Measurements from ENCODE around the gene DISC1. TPM values are rescaled to one million over a fixed set of nuclear protein-coding genes. Genes with fewer than 3 reads are reported as not detected.
A peak's percentile ranks its signal among the peaks of the same experiment; 100 is the strongest.

Gene DISC1
- polyA plus RNA-seq, 1 experiment, result 2.3 TPM

- POLR2A ChIA-PET, result no interaction called here
- Histone ChIP-seq H3K27me3 (ENCODE audit: control insufficient read depth, insufficient read depth, low read length) (no peaks in the 10 kb centered on the region), H3K4me3 (ENCODE audit: low read depth, low read length) (no peak overlapping the region), H3K36me3 (ENCODE audit: control insufficient read depth, insufficient read depth, low read length) (no peaks in the 10 kb centered on the region)
- CTCF ChIA-PET, result no interaction called here
- TF ChIP-seq CTCF (IDR thresholded peaks at IDR 0.05; ENCODE audit: insufficient read depth, low read depth, low read length), result no peak
- peak; percentile 35 for DNase-seq (ENCODE audit: low read depth)
These were observed 324.8 kb downstream of the DISC1 start for GRCh38 chr1:231951374-231951773.

DNA sequence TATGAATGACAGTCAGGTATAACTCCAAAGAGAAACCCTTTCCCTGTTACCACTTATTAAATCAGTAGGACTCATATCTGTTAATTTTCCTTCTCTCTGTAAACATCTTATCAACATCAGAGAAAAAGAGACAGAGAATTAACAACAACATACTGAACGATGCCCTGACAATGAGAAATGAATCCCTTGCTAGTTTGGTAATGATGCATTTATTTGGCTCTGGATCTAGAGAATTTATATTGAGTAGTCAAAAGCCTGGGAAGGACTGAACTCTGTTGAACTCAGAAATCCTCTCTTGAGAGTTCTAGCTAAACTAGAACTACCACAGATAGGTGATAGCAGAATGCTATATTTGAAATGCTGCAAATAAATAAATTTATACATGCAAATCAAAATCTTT, 325.6 kb downstream of the DISC1 start:
- CTCF ChIA-PET, result no interaction called here
- DNase-seq (ENCODE audit: low read depth), result no peak
- TF ChIP-seq CTCF (IDR thresholded peaks at IDR 0.05; ENCODE audit: insufficient read depth, low read depth, low read length), result no peak
- POLR2A ChIA-PET, result no interaction called here
- no peaks in the 10 kb centered on the region for H3K27me3 ChIP-seq (ENCODE audit: control insufficient read depth, insufficient read depth, low read length)
- no peak overlapping the region for H3K4me3 ChIP-seq (ENCODE audit: low read depth, low read length)
- no peaks in the 10 kb centered on the region for H3K36me3 ChIP-seq (ENCODE audit: control insufficient read depth, insufficient read depth, low read length)

DNA sequence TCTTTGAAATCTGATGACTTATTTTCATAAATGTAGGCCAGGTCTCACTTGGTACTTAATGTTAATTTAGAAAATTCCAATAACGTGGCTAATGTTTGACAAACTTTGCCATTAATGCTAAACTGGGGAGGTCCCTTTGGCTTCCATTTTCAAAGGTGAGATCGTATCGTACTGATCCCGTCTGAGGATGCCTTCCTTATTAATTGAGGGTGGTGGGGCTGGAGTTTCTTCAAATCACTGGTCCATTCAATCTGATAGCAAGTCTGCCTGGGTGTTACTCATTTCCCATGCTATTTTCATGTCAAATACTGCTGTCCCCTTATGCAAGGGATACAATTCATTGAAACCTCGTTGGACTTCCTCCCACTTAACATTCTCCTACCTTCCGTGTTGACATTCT, 327.1 kb downstream of the DISC1 start:
- ChIA-PET CTCF (no interaction called here), POLR2A (no interaction called here)
- H3K27me3 ChIP-seq (ENCODE audit: control insufficient read depth, insufficient read depth, low read length), result no peaks in the 10 kb centered on the region
- TF ChIP-seq CTCF (IDR thresholded peaks at IDR 0.05; ENCODE audit: insufficient read depth, low read depth, low read length), result no peak
- no peak for DNase-seq (ENCODE audit: low read depth)
- H3K36me3 ChIP-seq (ENCODE audit: control insufficient read depth, insufficient read depth, low read length), result no peaks in the 10 kb centered on the region
- H3K4me3 ChIP-seq (ENCODE audit: low read depth, low read length), result no peak overlapping the region

DNA sequence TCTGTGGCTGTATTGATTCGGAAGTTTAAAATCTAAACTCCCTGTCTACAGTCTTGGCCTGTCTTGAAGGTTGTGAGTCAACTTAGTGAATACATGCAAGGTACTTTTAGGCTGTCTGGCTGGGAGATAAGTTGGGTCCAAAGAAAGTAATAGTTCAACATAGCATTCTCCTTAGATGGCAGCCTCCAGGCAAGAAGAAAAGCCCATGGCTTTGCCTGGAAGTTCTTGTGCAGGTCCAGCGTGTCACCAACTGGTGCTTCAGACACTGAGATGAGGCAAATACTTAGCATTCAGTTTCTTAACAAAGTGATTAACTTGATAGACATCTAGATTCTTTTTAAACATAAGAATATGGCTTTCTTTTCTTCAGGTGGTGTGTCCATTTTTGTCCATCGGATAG, 328.2 kb downstream of the DISC1 start:
- TF ChIP-seq CTCF (IDR thresholded peaks at IDR 0.05; ENCODE audit: insufficient read depth, low read depth, low read length), result no peak
- no peak for DNase-seq (ENCODE audit: low read depth)
- H3K36me3 ChIP-seq (ENCODE audit: control insufficient read depth, insufficient read depth, low read length), result no peaks in the 10 kb centered on the region
- H3K4me3 ChIP-seq (ENCODE audit: low read depth, low read length), result no peak overlapping the region
- POLR2A ChIA-PET, result no interaction called here
- CTCF ChIA-PET, result no interaction called here
- no peaks in the 10 kb centered on the region for H3K27me3 ChIP-seq (ENCODE audit: control insufficient read depth, insufficient read depth, low read length)

DNA sequence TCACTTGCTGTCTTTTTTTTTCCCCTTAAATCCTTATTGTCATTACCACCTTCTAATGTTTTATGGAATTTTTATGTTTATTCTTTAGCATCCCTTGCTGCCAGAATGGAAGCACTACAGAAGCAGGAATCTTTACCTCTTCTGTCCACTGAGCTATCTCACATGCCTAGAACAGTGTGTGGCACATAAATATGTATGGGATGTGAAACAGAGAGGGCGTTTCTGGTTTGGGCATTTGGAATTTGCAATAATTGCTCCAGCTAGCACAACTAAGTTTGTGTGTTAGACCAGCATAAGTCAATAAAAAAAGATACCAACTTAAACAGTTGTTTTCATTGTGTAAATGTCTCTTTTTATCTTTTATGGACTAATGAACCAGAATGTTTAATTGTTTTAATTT, 330.8 kb downstream of the DISC1 start:
- H3K27me3 ChIP-seq (ENCODE audit: control insufficient read depth, insufficient read depth, low read length), result no peaks in the 10 kb centered on the region
- H3K4me3 ChIP-seq (ENCODE audit: low read depth, low read length), result no peak overlapping the region
- DNase-seq (ENCODE audit: low read depth), result no peak
- no peak for TF ChIP-seq CTCF (IDR thresholded peaks at IDR 0.05; ENCODE audit: insufficient read depth, low read depth, low read length)
- POLR2A ChIA-PET, result no interaction called here
- H3K36me3 ChIP-seq (ENCODE audit: control insufficient read depth, insufficient read depth, low read length), result no peaks in the 10 kb centered on the region
- CTCF ChIA-PET, result no interaction called here

Measured in BJ (cell line).